Aorta (tissue), 5 donors: ENCODE data around the gene LINGO4. TPM values are rescaled to one million over a fixed set of nuclear protein-coding genes. Genes with fewer than 3 reads are reported as not detected.

Experiments used
- ATAC-seq: fragments of 200-7000 bp; cut with Tn5 transposase; one replicate; pipeline ENCODE4 v1.9.1; 2022; ENCODE audit warnings: moderate library complexity; ENCODE audit not compliant: low FRiP score
- DNase-seq, 2 donors: peaks; one replicate each; pipeline ENCODE4 v3.0.0-alpha.2; 2020
- H3K27ac ChIP-seq, 2 donors: one replicate each; pipeline ENCODE4 v1.5.1; 2013; ENCODE audit warnings: low read length in 2 of 2, mild to moderate bottlenecking in 2 of 2, moderate library complexity in 2 of 2, control low read depth in 1 of 2, inconsistent platforms in 1 of 2, low read depth in 1 of 2
- H3K27me3 ChIP-seq, 2 donors: one replicate each; pipeline ENCODE4 v1.6.1; 2013; ENCODE audit warnings: control low read depth in 1 of 2, low read length in 1 of 2, mild to moderate bottlenecking in 1 of 2, moderate library complexity in 1 of 2; ENCODE audit not compliant: insufficient read depth in 2 of 2, control insufficient read depth in 1 of 2
- H3K36me3 ChIP-seq, 2 donors: one replicate each; pipeline ENCODE4 v1.6.1; 2013; ENCODE audit warnings: control low read depth in 1 of 2, low read length in 1 of 2, mild to moderate bottlenecking in 1 of 2; ENCODE audit not compliant: insufficient read depth in 2 of 2, control insufficient read depth in 1 of 2
- H3K4me1 ChIP-seq, 2 donors: one replicate each; pipeline ENCODE4 v1.6.1; 2013; ENCODE audit warnings: low read length in 2 of 2, control low read depth in 1 of 2, mild to moderate bottlenecking in 1 of 2, moderate library complexity in 1 of 2; ENCODE audit not compliant: insufficient read depth in 2 of 2, control insufficient read depth in 1 of 2
- H3K4me3 ChIP-seq, 2 donors: one replicate each; pipeline ENCODE4 v1.5.1; 2013; ENCODE audit warnings: low read length in 2 of 2, control low read depth in 1 of 2, mild to moderate bottlenecking in 1 of 2
- H3K9me3 ChIP-seq: one replicate; pipeline ENCODE4 v1.6.1; 2013; ENCODE audit warnings: mild to moderate bottlenecking, low read length; ENCODE audit not compliant: control insufficient read depth
- WGBS, 2 donors: extraction: QIAGEN DNeasy Blood & Tissue Kit; methylation state at CpG; one replicate each; pipeline ENCODE4 v1.1.7; 2013; 5-methylcytosine and 5-hydroxymethylcytosine counted together
- intact Hi-C, 2 donors: fragments of 100-400 bp; cut with DNase I; formaldehyde crosslinking; loops; one replicate each; pipeline versions ENCODE4 v1.14.2 to v1.15.0; 2022
- polyA plus RNA-seq, 2 donors: library from polyadenylated mRNA; stranded (reverse); fragments of 200-250 nt; gene quantifications; one replicate each; pipeline ENCODE4 v1.2.3, GENCODE V29; 2013
- total RNA-seq, 2 donors: library from RNA; stranded (reverse); fragmentation: NEBNext Ultra II Directional; extraction: Animal tissue kit (Norgen Biotek cat#: 25700); gene quantifications; one replicate each; pipeline ENCODE4 v1.2.1, GENCODE V29; 2021
- donor health status: healthy with polysubstance abuse.
- donor health status: Bipolar disorder and iron deficiency.
- donor health status: DM: no; HTN: no; CAD: no.
- donor health status: DM: no; HTN: no; CAD: no.
- donor health status: DM: yes; HTN: yes; CAD: no.

Gene LINGO4
- total and polyA plus RNA-seq, 4 donors: not detected

DNA sequence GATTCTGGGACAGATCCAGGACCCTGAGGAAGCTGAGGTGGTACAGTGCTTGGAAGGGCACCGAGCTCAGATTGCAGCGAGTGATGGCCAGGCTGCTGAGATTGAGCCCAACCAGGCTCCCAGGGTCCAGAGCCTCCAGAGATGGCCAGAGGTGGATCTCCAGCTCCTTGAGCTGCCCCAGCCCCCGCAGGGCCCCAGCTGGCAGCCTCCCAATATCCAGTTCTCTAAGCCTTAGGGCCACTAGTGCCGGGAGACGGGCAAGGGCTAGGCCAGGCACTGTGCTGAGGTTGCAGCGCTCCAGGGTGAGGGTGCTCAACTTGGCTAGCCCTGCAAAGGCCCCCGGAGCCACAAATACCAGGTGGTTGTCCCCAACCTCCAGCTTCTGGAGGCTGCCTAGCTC is 3.4 kb downstream of the LINGO4 start:
- DNase-seq (no peak), ATAC-seq (no peak)
- no peaks in the 10 kb centered on the region for H3K9me3 ChIP-seq
- H3K4me1 ChIP-seq: no peaks in the 10 kb centered on the region
- H3K36me3 ChIP-seq: no peaks in the 10 kb centered on the region
- intact Hi-C loops: no loop called here
- no peaks in the 10 kb centered on the region for H3K27me3 ChIP-seq
- no peak overlapping the region for H3K4me3 ChIP-seq
- 82 to 85% methylated on average over 7 of the region's 7 CpGs for WGBS, 2 donors
- H3K27ac ChIP-seq: no peak overlapping the region

DNA sequence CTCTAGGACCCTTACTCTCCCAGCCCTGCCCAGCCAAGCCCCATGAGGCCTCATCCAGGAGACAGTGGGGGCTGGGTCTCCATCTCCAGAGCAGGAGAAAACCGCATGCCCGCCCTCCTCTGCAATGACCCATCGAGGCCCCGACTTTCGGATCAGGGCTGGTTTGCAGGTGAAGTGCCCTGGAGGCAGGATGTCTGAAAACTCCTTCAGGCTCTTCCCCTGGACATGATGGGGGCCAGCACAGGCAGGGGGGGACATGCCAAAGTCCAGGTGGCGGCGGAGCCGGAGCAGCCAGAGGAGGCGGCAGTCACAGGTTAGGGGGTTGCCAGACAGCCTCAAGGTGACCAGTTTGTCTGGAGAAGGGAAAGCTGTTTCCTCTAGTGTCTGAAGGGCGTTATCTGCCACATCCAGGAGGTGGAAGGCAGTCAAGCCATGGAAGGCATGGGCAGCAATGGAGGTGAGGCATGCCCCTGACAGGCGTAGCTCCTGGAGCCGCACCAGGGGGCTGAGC is 3.9 kb downstream of the LINGO4 start:
- 91 to 93% methylated on average over 12 of the region's 12 CpGs for WGBS, 2 donors

DNA sequence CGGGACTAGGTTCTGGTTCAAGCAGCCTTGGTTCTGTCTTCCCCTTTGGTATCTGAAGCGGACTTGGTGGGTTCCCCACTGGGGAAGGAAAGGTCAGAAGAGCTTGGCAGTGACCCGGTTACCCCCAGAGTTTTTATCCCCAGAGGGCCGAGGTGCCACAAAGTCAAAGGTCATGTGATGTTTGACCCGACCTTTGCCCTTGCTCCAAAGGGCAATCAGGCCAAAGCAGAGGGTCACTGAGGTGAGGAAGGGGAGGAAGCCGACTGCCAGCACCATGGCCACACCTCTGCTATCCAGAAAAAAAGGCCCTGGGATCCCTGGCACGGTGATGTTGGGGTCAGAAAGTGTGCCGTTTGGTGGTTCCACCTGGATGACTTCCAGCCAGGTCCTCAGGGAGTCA is 4.4 kb downstream of the LINGO4 start:
- WGBS, 2 donors: 49 to 65% methylated on average over 8 of the region's 8 CpGs
- Histone ChIP-seq H3K4me1 (no peaks in the 10 kb centered on the region), H3K9me3 (no peaks in the 10 kb centered on the region), H3K36me3 (peaks cover 0 to 3% of the 10 kb centered on the region in 2 donors), H3K27me3 (no peaks in the 10 kb centered on the region), H3K27ac (no peak overlapping the region), H3K4me3 (no peak overlapping the region)
- DNase-seq (no peak), ATAC-seq (no peak)
- intact Hi-C loops: no loop called here

More for the DNA sequence above, 3.9 kb downstream of the LINGO4 start:
- Histone ChIP-seq H3K9me3 (no peaks in the 10 kb centered on the region), H3K4me1 (no peaks in the 10 kb centered on the region), H3K4me3 (no peak overlapping the region), H3K27ac (no peak overlapping the region), H3K36me3 (peaks cover 0 to 3% of the 10 kb centered on the region in 2 donors), H3K27me3 (no peaks in the 10 kb centered on the region)
- intact Hi-C loops: no loop called here
- ATAC-seq (no peak), DNase-seq (no peak)

DNA sequence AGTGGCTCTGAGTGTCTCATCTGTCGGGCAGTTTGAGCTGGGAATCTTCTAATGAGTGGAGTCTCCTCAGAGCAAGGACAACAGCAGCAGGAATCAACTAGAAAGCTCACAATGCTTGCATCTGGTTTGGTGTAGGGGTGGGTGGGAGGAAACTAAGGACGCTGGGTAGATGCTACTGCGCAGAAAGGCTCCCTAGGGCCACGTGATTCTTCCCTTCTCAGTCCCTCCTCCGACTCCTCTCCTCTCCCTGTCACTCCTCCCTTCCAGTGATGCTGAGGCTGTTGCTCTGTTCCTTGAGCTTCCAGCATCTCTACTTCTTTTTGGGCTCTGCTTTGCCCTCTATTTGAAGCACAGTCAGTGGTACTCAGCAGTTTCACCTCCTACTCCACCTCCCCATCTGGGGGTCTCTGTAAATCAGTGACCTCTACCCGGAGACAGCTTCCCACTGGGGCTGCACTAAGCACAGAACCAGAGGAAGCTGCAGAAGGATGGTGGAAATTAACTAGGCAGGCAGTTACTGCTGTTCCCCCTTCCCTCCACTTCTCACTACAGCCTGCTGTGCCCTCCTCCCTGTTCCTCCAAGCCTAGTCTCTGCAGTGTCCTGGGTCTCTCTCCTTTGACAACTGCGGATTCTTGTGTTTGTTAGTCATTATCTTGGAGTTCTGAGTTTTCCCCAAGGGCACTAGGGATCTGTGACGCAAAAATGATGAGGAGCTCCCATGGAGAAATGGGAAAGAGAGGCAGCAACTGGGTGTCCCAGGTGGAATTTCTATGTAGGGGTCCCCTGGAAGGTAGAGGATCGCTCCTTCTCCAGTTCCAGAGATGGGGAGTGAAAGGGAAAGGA is 5.8 kb downstream of the LINGO4 start:
- ATAC-seq (no peak), DNase-seq (no peak)
- H3K36me3 ChIP-seq: peaks cover 0 to 3% of the 10 kb centered on the region in 2 donors
- WGBS, 2 donors: 35 to 46% methylated on average over 9 of the region's 9 CpGs
- no peak overlapping the region for H3K4me3 ChIP-seq
- H3K4me1 ChIP-seq: no peaks in the 10 kb centered on the region
- intact Hi-C loops: no loop called here
- no peak overlapping the region for H3K27ac ChIP-seq
- no peaks in the 10 kb centered on the region for H3K9me3 ChIP-seq
- no peaks in the 10 kb centered on the region for H3K27me3 ChIP-seq

DNA sequence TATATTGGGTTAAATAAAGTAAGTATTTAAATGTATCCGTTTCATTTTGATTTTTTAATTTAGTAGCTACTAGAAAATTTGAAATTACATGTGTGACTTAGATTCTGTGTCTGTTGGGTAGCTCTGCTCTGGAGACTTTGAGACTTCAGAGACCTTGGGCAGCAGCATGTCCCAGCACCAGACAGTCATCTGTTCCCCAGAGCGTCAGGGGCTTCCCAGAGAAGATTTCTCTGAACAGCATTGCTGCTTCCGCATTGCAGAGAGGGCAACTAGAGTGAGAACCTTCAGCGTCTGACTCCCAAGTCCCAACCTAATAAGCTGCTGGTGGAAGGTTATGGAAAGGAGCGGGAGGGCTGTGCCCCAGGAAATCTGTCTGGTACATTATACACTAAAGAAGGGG is 6.6 kb downstream of the LINGO4 start:
- intact Hi-C loops: no loop called here
- H3K36me3 ChIP-seq: peaks cover 0 to 3% of the 10 kb centered on the region in 2 donors
- H3K4me3 ChIP-seq: no peak overlapping the region
- no peak overlapping the region for H3K27ac ChIP-seq
- DNase-seq (no peak), ATAC-seq (no peak)
- H3K27me3 ChIP-seq: no peaks in the 10 kb centered on the region
- no peaks in the 10 kb centered on the region for H3K9me3 ChIP-seq
- no peaks in the 10 kb centered on the region for H3K4me1 ChIP-seq
- 89 to 91% methylated on average over 5 of the region's 5 CpGs for WGBS, 2 donors

DNA sequence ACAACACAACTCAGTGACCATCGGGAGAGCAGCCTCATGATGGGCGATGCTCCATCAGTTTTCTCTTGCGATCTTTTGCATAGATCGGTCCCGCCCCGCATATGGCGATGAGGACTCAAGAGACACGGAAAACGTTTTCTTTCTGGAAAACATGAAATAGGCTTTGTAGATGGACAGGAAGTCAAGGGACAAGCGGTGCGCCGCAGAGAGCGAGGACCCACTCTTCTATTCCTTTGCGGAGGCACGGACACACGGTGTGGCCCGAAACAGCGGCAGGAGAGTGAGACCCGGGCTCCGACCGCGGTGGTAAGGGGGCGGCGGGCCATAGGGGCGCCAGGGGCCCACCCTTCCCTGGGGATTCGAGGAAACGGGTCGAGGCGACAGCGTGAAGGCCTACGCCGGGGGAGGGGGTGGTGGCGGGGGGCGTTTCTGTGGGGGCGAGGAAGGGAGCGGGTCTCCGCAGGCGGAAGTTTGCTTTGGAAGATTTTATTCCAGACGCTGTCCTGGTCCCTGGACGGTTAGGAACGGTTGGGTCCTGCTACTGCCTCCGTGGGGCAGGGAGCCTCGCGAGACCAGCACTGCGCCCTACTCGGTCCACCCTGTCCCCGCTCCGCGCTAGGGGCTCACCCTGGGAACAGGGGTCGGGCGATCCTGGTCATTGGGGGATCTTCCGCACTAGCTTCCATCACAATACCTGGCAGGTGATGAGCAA is 14.1 kb downstream of the LINGO4 start:
- ATAC-seq (peak; percentile 56), DNase-seq (no peak)
- Histone ChIP-seq H3K27me3 (no peaks in the 10 kb centered on the region), H3K27ac (peak overlapping the region in 1 of 2 donors; percentile 25), H3K4me1 (no peaks in the 10 kb centered on the region), H3K4me3 (peak overlapping the region; percentile 66 to 84), H3K36me3 (no peaks in the 10 kb centered on the region), H3K9me3 (no peaks in the 10 kb centered on the region)
- intact Hi-C loops: no loop called here
- 1% methylated on average over 46 to 52 of the region's 52 CpGs for WGBS, 2 donors

DNA sequence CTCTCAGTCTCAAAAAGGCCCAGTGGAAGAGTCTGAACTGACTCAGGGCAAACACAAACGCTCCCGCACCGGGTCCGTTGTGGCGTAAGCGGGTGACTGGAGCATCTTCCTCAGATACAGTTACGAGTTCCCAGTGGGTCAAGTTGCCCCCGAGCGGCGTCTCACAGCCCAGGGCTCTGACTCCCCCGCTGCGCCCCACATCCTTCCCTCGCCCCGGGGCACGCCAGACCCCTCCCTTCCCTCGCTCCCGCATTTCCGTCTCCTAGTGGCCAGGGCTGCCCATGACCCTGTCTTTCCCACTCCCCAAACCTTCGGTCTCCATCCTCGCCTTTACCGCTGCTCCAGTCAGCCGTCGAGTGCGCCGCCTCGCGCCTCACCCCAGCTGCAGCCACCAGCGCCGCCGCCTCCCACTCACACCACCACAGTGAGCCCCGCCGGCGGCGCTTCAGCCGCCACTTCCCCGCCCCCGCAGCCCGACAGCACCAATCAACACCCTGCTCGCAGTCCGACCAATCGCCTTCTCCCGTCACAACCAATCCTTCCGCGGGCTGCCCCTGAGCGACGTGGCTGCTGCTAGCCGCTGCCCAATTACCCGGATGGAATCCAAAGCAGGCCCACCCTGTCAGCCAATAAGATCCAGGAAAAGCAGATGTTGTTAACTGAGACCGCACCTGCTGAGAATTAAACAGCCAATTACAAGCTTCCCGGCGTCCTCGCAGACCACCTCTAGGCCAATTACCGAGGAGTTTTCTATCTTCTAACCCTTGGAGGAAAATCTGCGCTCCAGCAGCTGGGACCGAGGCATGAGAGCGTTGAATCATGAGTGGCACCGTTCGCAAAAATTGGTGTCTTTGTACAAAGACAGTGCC is 14.9 kb downstream of the LINGO4 start, which contains the start of gene TDRKH:
Gene TDRKH (minus strand): TSS at position 430 of the 869 bp plus-strand sequence. CDS start 7,478 bp downstream, outside the sequence.
- Histone ChIP-seq H3K27ac (peak within 1 kb of the TSS in 1 of 2 donors; percentile 25), H3K36me3 (no peaks in the 10 kb centered on the region), H3K9me3 (no peaks in the 10 kb centered on the region), H3K27me3 (no peaks in the 10 kb centered on the region), H3K4me1 (no peaks in the 10 kb centered on the region), H3K4me3 (peak within 1 kb of the TSS; percentile 66 to 84)
- DNase-seq (peak; percentile 99), ATAC-seq (peak; percentile 99)
- intact Hi-C loops: no loop called here
- 0 to 1% methylated on average over 57 to 58 of the region's 58 CpGs for WGBS, 2 donors

DNA sequence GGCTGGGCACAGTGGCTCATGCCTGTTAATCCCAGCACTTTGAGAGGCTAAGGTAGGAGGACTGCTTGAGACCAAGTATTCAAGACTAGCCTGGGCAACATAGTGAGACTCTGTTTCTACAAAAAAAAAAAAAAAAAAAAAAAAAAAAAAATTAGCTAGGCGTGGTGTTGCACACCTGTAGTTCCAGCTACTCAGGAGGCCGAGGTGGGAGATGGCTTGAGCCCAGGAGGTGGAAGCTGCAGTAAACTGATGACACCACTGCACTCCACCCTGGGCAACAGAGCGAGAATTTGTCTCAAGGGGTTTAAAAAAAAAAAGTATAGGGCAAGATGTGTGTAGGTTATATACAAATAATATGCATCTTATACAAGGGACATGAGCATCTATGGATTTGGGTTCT is 17.5 kb downstream of the LINGO4 start:
- no peak for ATAC-seq
- intact Hi-C loops: no loop called here
- no peak for DNase-seq
- H3K36me3 ChIP-seq: no peaks in the 10 kb centered on the region
- H3K27me3 ChIP-seq: no peaks in the 10 kb centered on the region
- H3K4me3 ChIP-seq: no peak overlapping the region
- H3K4me1 ChIP-seq: no peaks in the 10 kb centered on the region
- no peak overlapping the region for H3K27ac ChIP-seq
- no peaks in the 10 kb centered on the region for H3K9me3 ChIP-seq
- 87 to 94% methylated on average over 3 of the region's 3 CpGs for WGBS, 2 donors
